Measurements from ENCODE around the gene PLEKHG7. TPM values are rescaled to one million over a fixed set of nuclear protein-coding genes. Genes with fewer than 3 reads are reported as not detected.
"Not testable (repeated sequence)": the region's sequence is repeated elsewhere in the genome, so short reads cannot be mapped to it uniquely, and the experiment has no call there.

The PLEKHG7 gene
- total RNA-seq, 1 donor from 2014 or later, result not detected

DNA sequence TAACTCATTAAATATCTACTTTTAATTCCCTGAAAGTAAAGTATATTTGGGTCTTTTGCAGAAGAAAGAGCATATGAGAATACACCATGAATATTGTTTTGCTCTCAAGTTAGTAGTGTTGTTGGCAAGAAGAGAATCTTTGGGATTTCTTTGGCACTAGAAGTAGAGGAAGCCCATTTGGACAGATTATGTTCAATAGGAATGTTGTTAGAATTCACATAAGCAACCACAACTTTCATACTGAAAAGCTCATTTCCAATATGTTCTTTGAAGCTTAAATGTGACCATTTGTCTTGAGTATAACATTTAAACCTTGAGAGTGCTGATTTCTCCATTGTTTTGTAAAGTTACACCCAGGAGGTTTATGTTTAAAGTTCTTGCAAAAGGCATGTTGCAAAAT, 37.6 kb downstream of the PLEKHG7 start:
- Histone ChIP-seq H3K36me3 (ENCODE audit: control insufficient read depth, insufficient read depth, low read length) (no peaks in the 10 kb centered on the region), H3K4me3 (ENCODE audit: low read depth, low read length) (no peak overlapping the region), H3K27me3 (ENCODE audit: control insufficient read depth, insufficient read depth, low read length) (no peaks in the 10 kb centered on the region)
- FAIRE-seq, result no peak
- DNase-seq (ENCODE audit: low read depth), result no peak
- TF ChIP-seq, protein P1, sequence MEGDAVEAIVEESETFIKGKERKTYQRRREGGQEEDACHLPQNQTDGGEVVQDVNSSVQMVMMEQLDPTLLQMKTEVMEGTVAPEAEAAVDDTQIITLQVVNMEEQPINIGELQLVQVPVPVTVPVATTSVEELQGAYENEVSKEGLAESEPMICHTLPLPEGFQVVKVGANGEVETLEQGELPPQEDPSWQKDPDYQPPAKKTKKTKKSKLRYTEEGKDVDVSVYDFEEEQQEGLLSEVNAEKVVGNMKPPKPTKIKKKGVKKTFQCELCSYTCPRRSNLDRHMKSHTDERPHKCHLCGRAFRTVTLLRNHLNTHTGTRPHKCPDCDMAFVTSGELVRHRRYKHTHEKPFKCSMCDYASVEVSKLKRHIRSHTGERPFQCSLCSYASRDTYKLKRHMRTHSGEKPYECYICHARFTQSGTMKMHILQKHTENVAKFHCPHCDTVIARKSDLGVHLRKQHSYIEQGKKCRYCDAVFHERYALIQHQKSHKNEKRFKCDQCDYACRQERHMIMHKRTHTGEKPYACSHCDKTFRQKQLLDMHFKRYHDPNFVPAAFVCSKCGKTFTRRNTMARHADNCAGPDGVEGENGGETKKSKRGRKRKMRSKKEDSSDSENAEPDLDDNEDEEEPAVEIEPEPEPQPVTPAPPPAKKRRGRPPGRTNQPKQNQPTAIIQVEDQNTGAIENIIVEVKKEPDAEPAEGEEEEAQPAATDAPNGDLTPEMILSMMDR (IDR thresholded peaks at IDR 0.05; ENCODE audit: insufficient read depth, low read length, severe bottlenecking), result no peak

DNA sequence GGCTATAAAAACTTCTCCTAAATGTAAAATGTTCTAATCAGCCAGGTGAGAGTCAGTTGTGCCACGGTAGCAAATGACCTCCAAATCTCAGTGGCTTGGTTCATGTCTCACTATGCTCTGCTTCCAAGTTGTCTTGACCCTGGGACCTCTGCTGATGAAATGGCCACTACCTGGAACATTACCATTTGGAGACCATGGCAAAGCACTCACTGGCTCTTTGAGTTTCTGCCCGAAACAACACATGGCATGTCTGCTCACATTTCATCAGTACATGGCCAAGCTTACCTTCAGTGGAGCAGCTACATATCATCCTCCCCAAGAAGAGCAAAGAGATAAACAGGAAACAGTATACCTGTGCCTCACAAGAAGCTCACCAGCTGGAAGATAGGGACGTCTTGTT, 40.2 kb downstream of the PLEKHG7 start:
- DNase-seq (ENCODE audit: low read depth), result no peak
- FAIRE-seq, result no peak
- TF ChIP-seq, protein P1 (IDR thresholded peaks at IDR 0.05; ENCODE audit: insufficient read depth, low read length, severe bottlenecking), result no peak
- no peaks in the 10 kb centered on the region for H3K36me3 ChIP-seq (ENCODE audit: control insufficient read depth, insufficient read depth, low read length)
- no peak overlapping the region for H3K4me3 ChIP-seq (ENCODE audit: low read depth, low read length)
- no peaks in the 10 kb centered on the region for H3K27me3 ChIP-seq (ENCODE audit: control insufficient read depth, insufficient read depth, low read length)

DNA sequence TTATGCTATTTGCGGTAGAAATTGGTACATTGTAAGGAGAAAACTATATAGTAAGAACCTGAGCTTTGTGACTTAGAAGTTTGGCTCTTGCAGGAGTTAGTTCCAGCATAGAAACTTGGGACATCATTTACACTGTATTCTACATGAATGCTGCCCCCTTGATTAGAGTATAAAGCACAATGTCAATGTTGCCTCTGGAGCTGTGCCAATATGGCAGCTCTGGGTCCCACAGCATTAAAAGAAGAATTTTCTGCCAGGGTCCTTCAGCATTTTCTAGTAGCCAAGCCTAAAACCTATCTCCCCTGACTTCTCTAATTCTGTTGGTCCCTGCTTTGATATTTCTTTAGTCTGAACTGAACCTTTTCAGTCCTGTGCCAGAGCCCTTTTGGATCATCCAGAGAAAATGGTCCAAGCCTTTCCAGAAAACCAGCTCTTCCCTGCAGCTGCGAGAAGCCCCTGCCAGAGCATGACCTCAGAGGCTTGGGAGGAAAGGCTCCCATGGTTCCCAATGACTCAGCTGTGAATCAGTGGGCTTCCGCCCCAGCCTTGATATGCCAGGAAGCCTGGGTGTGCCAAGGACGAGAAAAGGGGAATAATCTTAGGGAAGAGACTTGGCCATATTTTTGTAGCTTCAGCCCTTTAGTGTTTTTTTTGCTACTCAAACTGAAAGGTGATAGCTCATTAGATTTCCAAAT, 43.2 kb downstream of the PLEKHG7 start:
- no peak for FAIRE-seq
- no peaks in the 10 kb centered on the region for H3K36me3 ChIP-seq (ENCODE audit: control insufficient read depth, insufficient read depth, low read length)
- H3K27me3 ChIP-seq (ENCODE audit: control insufficient read depth, insufficient read depth, low read length), result no peaks in the 10 kb centered on the region
- DNase-seq (ENCODE audit: low read depth), result peak; percentile 97
- TF ChIP-seq, protein P1 (IDR thresholded peaks at IDR 0.05; ENCODE audit: insufficient read depth, low read length, severe bottlenecking), result no peak
- no peak overlapping the region for H3K4me3 ChIP-seq (ENCODE audit: low read depth, low read length)

DNA sequence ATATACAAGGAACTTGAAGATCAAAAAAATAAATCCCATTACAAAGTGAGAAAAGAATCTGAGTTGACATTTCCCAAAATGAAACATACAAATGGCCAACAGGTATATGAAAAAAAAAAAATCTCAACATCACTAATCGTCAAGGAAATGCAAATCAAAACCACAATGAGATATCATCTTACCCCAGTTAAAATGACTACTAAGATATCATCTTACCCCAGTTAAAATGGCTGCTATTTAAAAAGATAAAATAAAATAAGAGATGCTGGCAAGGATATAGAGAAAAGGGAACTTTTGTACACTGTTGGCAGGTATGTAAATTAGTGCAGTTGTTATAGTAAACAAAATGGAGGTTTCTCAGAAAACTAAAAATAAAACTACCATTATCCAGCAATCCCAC, 44.4 kb downstream of the PLEKHG7 start:
- no peak for FAIRE-seq

DNA sequence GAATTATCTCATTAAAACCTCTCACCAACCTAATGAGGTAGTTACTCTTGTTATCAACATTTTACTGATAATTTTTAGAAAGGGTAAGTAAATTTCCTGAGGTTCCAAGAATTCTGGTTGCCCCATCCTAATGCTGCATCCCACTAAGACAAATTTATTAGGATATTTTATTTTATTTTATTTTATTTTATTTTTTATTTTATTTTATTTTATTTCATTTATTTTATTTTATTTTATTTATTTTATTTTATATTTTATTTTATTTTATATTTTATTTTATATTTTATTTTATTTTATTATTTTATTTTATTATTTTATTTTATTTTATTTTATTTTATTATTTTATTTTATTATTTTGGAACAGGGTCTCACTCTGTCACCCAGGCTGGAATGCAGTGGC, 46.9 kb downstream of the PLEKHG7 start:
- not testable (repeated sequence) for H3K4me3 ChIP-seq (ENCODE audit: low read depth, low read length); H3K27me3 ChIP-seq (ENCODE audit: control insufficient read depth, insufficient read depth, low read length); FAIRE-seq; DNase-seq (ENCODE audit: low read depth); H3K36me3 ChIP-seq (ENCODE audit: control insufficient read depth, insufficient read depth, low read length)

More for the DNA sequence above, 44.4 kb downstream of the PLEKHG7 start:
- H3K4me3 ChIP-seq (ENCODE audit: low read depth, low read length), result no peak overlapping the region
- no peaks in the 10 kb centered on the region for H3K27me3 ChIP-seq (ENCODE audit: control insufficient read depth, insufficient read depth, low read length)
- peak; percentile 67 for DNase-seq (ENCODE audit: low read depth)
- no peaks in the 10 kb centered on the region for H3K36me3 ChIP-seq (ENCODE audit: control insufficient read depth, insufficient read depth, low read length)
- TF ChIP-seq, protein P1 (IDR thresholded peaks at IDR 0.05; ENCODE audit: insufficient read depth, low read length, severe bottlenecking), result no peak

DNA sequence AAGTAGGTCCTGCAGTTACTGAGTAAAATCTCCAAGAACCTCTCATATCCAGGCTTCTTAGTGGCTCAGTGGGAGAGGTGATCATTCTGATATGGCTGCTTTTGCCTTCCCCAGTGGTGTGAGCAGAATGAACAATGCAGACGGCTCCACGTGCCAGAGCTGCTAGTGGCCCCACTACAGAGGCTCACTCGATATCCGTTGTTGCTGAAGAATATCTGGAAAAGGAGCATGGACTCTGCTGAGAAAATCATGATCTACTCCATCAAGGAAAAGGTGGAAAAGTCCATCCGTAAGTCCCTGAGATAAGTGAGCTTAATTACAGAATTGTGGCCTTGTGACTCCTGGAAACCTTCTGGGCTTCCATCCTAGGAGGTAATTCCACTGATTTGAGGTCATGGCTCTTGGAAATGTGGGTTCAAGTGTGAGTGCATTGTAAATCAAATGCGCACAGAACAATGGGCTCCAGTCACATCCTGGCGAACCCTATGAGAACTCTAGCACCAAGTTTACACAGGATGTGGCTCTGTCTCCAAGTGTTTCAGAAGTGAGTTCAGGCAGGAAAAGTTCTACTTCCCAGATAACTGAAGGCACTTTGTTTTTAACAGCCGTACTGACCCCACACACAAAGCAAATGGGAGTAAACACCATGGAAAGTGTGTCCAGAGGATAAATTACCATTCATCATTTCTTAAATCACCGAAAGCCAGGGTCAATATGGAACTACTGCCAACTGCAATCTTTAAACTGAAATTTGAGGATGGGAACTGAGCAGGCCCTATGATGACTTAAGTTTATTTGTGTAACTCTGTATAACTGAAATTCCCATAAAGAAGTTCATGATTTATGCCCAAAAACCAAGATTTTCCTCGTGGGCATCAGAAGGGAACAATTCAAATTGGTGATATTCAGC, 51.4 kb downstream of the PLEKHG7 start:
- Histone ChIP-seq H3K27me3 (ENCODE audit: control insufficient read depth, insufficient read depth, low read length) (no peaks in the 10 kb centered on the region), H3K36me3 (ENCODE audit: control insufficient read depth, insufficient read depth, low read length) (no peaks in the 10 kb centered on the region), H3K4me3 (ENCODE audit: low read depth, low read length) (no peak overlapping the region)
- FAIRE-seq, result no peak
- TF ChIP-seq, protein P1 (IDR thresholded peaks at IDR 0.05; ENCODE audit: insufficient read depth, low read length, severe bottlenecking), result no peak
- DNase-seq (ENCODE audit: low read depth), result peak; percentile 17
